Gastroesophageal sphincter (tissue), 3 donors: ENCODE measurements around the gene ALDH1L1.

ENCODE experiments used
- CTCF ChIP-seq, 4 experiments: fragments of 200-600 bp in 2 of 4; fragments of 450-650 bp in 2 of 4; sonication (generic) in 1 of 4; IDR thresholded peaks; one replicate each; pipeline ENCODE4 v1.5.1; 2017 to 2019; ENCODE audit warnings: antibody characterized with exemption in 4 of 4, mild to moderate bottlenecking in 2 of 4, moderate library complexity in 2 of 4
- EP300 ChIP-seq: sonication (generic); formaldehyde crosslinking; IDR thresholded peaks from one replicate; pipeline ENCODE4 v1.6.1; 2017; ENCODE audit warnings: antibody characterized with exemption, mild to moderate bottlenecking
- POLR2A ChIP-seq, 2 donors: fragments of 450-650 bp; IDR thresholded peaks; one replicate each; pipeline ENCODE4 v1.6.1; 2017; ENCODE audit warnings: antibody characterized with exemption in 2 of 2, mild to moderate bottlenecking in 2 of 2, moderate library complexity in 1 of 2
- POLR2AphosphoS5 ChIP-seq: sonication (generic); formaldehyde crosslinking; IDR thresholded peaks from one replicate; pipeline ENCODE4 v1.6.1; 2017; ENCODE audit warnings: antibody characterized with exemption

- TF ChIP-seq CTCF (IDR thresholded peaks at IDR 0.05) = no peak
- no peak for TF ChIP-seq EP300
- TF ChIP-seq POLR2A (IDR thresholded peaks at IDR 0.05) = no peak
- no peak for TF ChIP-seq POLR2AphosphoS5
These were observed 4.1 kb upstream of the ALDH1L1 start for GRCh38 chr3:126184465-126185000.
